ENCODE measurements around the gene ADGRL3.

GRCh38 chr4:62119195-62119594 is 919.1 kb downstream of the ADGRL3 start:
- TF ChIP-seq CTCF (IDR thresholded peaks at IDR 0.05) (no peak), POLR2A (IDR thresholded peaks at IDR 0.05) (no peak)

Data from thyroid gland (tissue), 4 donors.